ENCODE measurements around the gene EVA1A. TPM values are rescaled to one million over a fixed set of nuclear protein-coding genes. Genes with fewer than 3 reads are reported as not detected.

EVA1A gene
- total and polyA plus RNA-seq, 5 experiments from 2014 or later: 0.20 to 1.1 (median 0.68) TPM; not detected in 2

Other genes starting within 250 kb of the EVA1A start
- gene MRPL19, start 85.8 kb upstream of the EVA1A start, total RNA-seq: 10 to 100 TPM; 32.7 to 34.5 TPM
- gene MRPL19, start 85.8 kb upstream of the EVA1A start, polyA plus RNA-seq: 10 to 100 TPM; 29.8 to 40.8 (median 38.5) TPM
- gene GCFC2, start 150.0 kb upstream of the EVA1A start, total RNA-seq: 10 to 100 TPM; 27.1 to 41.0 TPM
- gene GCFC2, start 150.0 kb upstream of the EVA1A start, polyA plus RNA-seq: 10 to 100 TPM; 29.9 to 38.8 (median 34.5) TPM